Fibroblast of pulmonary artery (primary cell): Measurements from ENCODE around the gene AKAP6.
A peak's percentile ranks its signal among the peaks of the same experiment; 100 is the strongest.
"Not testable (repeated sequence)": the region's sequence is repeated elsewhere in the genome, so short reads cannot be mapped to it uniquely, and the experiment has no call there.

ENCODE experiments used
- DNase-seq: peaks from one replicate; pipeline ENCODE4 v3.0.0-alpha.2; 2010; ENCODE audit warnings: low read depth
- H3K4me3 ChIP-seq: replicated peaks from 2 replicates; pipeline ENCODE4 v1.5.1; 2011; ENCODE audit warnings: low read depth, mild to moderate bottlenecking, control low read depth, low read length, moderate library complexity
- TF ChIP-seq, protein P1 (sequence below): IDR thresholded peaks from 2 replicates; pipeline ENCODE4 v1.5.1; 2011; ENCODE audit warnings: mild to moderate bottlenecking, control low read depth, low read length, inconsistent platforms; ENCODE audit errors: missing control alignments

The AKAP6 gene

DNA sequence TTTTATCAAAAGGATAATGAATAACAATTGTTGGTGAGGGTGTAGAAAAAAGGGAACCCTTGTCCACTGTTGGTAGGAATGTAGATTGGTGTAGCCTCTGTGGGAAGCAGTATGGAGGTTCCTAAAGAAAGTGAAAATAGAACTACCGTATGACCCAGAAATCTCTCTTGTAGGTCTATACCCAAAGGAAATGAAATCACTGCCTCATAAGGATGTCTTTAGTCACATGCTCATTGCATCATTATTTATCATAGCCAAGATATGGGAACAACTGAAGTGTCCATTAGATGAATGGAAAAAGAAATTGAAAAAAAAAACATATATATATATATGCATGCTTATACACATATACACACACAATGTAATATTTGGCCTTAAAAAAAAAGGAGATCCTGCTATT lies 450.7 kb downstream of the AKAP6 start:
- no peak overlapping the region for H3K4me3 ChIP-seq
- TF ChIP-seq, protein P1, sequence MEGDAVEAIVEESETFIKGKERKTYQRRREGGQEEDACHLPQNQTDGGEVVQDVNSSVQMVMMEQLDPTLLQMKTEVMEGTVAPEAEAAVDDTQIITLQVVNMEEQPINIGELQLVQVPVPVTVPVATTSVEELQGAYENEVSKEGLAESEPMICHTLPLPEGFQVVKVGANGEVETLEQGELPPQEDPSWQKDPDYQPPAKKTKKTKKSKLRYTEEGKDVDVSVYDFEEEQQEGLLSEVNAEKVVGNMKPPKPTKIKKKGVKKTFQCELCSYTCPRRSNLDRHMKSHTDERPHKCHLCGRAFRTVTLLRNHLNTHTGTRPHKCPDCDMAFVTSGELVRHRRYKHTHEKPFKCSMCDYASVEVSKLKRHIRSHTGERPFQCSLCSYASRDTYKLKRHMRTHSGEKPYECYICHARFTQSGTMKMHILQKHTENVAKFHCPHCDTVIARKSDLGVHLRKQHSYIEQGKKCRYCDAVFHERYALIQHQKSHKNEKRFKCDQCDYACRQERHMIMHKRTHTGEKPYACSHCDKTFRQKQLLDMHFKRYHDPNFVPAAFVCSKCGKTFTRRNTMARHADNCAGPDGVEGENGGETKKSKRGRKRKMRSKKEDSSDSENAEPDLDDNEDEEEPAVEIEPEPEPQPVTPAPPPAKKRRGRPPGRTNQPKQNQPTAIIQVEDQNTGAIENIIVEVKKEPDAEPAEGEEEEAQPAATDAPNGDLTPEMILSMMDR: no peak
- peak; percentile 31 for DNase-seq

DNA sequence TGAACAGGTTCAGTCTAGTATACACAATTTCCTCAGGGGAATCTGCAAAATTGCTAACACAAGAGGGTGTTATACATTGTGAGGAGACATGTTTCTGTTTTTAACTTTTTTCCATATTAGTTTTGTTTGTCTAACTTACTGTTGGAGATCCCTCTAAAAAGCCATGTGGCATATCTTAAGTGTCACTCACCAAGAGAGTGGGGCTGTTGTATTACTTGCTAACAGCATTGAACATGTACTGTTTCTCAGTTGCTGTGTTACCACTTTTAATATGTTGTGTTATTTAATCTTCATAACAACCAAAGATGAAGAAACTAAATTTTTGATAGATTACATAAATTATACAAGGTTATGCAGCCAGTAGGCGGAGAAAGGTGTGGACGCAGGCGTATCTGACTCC lies 455.3 kb downstream of the AKAP6 start:
- no peak overlapping the region for H3K4me3 ChIP-seq
- TF ChIP-seq, protein P1: no peak
- DNase-seq: no peak

DNA sequence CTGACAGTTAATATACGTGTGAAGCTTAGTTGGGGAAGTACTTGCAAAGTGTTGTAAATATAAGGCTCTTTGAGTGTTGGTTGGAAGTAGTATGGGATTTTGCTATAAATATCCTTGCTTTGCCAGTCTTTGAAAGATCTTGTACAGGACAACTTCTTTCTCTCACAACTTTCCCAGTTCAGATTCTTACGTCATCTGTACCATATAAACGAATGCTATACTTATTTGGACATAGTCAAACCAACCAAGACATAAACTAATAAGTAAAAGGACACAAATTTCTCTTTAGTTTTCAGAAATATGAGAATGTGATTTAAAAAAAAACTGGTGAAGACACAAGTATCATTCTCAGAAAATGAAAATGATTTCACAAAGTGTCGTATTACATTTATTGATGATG lies 456.5 kb downstream of the AKAP6 start:
- H3K4me3 ChIP-seq: no peak overlapping the region
- TF ChIP-seq, protein P1: no peak
- DNase-seq: no peak

DNA sequence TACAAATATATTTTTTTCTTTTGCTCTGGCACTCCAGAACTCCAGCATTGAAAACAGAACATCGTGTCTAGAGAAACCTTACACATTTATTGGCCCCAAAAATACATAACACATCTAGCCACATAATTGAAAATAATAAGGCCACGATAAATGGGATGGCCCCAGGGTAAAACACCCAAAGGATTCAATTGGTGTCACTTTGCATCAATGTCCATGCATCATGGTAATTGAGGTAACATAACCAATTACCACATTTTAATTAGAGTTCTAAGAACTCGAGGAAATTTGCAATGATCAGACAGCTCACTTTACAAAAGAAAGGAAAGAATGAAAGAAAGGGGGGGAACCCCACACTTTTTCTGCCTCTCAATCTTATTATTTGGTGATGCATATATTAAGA lies 457.8 kb downstream of the AKAP6 start:
- DNase-seq: no peak
- no peak overlapping the region for H3K4me3 ChIP-seq
- TF ChIP-seq, protein P1: no peak

DNA sequence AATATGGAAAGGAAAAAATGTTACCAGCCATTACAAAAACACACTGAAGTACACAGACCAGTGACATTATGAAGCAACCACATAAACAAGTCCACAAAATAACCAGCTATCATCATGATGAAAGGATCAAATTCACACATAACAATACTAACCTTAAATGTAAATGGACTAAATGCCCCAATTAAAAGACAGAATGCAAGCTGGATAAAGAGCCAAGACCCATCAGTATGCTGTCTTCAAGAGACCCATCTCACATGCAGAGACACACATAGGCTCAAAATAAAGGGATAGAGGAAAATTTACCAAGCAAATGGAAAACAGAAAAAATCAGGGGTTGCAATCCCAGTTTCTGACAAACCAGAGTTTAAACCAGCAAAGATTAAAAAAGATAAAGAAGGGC lies 463.9 kb downstream of the AKAP6 start:
- not testable (repeated sequence) for DNase-seq, H3K4me3 ChIP-seq

DNA sequence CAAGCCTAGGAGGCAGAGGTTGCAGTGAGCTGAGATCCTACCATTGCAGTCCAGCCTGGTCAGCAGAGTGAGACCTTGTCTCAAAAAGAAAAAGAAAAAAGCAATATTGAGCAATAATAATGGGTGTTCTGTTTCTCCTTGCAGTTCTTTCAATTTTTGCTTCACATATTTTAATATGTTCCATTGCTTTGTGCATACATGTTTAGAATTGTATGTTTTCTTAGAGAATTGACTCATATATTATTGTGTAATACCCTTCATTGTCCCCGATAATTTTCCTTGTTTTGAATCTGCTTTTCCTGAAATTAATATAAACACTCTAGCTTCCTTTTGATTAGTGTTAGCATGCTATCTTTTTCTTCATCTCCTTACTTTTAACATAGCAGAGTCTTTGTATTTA lies 471.2 kb downstream of the AKAP6 start:
- no peak for DNase-seq
- TF ChIP-seq, protein P1: no peak
- no peak overlapping the region for H3K4me3 ChIP-seq

DNA sequence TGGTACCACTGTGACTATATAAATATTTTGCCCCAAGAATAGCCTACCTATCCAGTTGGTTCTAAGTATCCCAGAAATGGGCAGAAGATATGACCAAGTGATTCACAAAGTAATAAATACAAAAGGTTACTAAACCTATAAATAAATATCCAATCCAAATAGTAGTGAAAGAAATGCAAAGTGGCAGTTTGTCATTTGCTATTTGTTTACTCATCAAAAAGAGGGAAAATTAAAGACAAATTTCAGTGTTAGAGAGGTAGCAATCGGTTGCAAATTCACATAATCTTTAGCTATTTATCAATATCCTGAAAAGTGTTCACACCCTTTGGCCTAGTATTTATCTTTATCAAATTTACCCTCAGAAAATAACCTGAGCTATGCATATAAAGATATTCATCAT lies 473.2 kb downstream of the AKAP6 start:
- TF ChIP-seq, protein P1: no peak
- no peak overlapping the region for H3K4me3 ChIP-seq
- no peak for DNase-seq

DNA sequence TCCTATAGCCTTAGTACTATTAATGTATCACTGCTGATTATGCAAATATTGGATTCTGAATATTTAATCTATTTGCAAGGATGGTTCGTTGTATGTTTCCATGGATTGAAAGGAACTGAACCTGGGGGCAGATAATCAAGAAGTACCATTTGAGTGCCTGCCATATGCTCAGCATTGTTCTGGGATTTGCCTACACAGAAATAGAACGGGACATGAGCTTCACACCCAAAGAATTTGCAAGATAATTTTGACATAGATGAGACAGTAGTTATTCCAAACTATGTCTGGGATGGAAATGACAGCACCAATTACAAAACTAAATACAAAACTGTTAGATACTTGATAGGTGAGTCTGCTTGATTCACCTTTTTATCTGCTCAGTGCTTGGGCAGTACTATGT lies 476.9 kb downstream of the AKAP6 start:
- H3K4me3 ChIP-seq: no peak overlapping the region
- TF ChIP-seq, protein P1: no peak
- no peak for DNase-seq
